Hepatocyte (in vitro differentiated cells): ENCODE measurements around the gene ZNF770.

ENCODE experiments used
- CTCF ChIP-seq: fragments of 200-600 bp; sonication (generic); IDR thresholded peaks from 2 replicates; pipeline ENCODE4 v1.5.1; 2016; ENCODE audit warnings: antibody characterized with exemption, mild to moderate bottlenecking; ENCODE audit not compliant: poor library complexity
- EZH2 ChIP-seq: fragments of 200-600 bp; sonication (generic); IDR thresholded peaks from 2 replicates; pipeline ENCODE4 v1.6.1; 2016; ENCODE audit warnings: antibody characterized with exemption, mild to moderate bottlenecking, borderline replicate concordance
- EZH2phosphoT487 ChIP-seq: fragments of 200-600 bp; sonication (generic); IDR thresholded peaks from one replicate; pipeline ENCODE4 v1.6.1; 2018; ENCODE audit warnings: antibody characterized with exemption, mild to moderate bottlenecking, low read depth, moderate library complexity; ENCODE audit not compliant: unreplicated experiment, severe bottlenecking

- TF ChIP-seq CTCF (no peak), EZH2 (no peak), EZH2phosphoT487 (no peak)
Observed at GRCh38 chr15:34993877-34994276, 5.8 kb upstream of the ZNF770 start.
